DMS114 treated with DMSO at 0.1 percent for 48 hours (cell line): ENCODE measurements around the gene ABCC2.
"Not testable (repeated sequence)": the region's sequence is repeated elsewhere in the genome, so short reads cannot be mapped to it uniquely, and the experiment has no call there.

Experiments used
- DNase-seq: peaks from one replicate; lab custom pipeline; 2025; ENCODE audit not compliant: unreplicated experiment; lab: John Stamatoyannopoulos, UW

The ABCC2 gene

GRCh38 chr10:99807786-99808185 is 25.3 kb downstream of the ABCC2 start:
- no peak for DNase-seq

DNA sequence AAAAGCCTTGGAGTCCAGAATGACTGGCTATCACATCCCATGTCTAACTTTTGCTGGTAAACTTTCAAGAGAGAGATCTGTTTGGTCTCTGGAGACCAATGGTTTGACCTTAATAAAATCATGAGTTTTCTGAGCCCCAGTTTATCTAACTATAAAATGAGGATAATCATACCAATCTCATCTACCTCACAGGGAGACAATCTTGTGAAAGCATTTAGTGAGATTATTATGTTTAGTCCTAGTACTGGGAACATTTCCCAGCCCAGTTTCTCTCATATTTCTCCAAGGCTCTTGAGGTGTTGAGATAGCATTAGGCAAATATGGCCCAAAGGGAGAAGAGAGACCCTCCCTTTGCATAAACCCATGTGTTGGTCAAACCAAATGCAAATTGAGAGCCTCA is 25.8 kb downstream of the ABCC2 start:
- DNase-seq: no peak

DNA sequence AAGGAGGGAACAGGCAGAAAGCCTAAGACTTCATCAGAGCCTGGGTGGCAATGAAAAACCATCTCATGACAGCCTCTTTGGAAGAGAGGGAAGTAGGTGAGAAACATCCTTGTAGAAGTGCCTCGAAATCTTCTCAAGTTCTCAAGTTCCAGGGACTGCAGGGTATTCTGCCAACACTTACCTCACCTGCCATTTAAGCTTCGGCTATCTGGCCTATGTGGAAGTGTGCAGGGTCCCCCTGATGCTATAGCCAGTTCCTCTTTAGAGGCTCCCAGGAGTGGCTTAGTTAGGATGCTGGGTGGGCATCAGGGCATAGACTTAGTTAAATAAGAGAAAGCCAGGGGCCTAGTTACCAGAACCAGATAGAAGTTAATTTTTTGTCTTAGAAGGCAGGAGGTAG is 27.0 kb downstream of the ABCC2 start:
- no peak for DNase-seq

GRCh38 chr10:99809931-99810615 is 27.6 kb downstream of the ABCC2 start:
- DNase-seq: no peak

DNA sequence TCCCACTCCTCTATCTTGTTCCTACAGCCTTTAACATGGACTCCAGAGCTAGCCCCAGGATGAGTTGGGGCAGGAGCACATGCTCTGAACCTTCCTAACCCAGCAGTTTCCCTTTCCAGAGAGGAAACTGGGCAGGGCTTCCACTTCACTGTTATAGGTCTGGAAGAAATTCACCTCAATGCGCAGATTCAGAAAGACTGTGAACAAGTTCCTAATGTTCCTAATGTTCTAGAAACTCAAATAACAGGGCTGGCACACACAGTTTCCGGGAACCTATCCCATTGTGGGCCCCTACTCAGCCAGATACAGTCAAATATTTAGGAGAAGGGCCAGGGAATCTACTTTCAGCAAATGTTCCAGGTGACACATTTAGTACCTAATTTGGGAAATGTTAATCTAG is 29.7 kb downstream of the ABCC2 start:
- no peak for DNase-seq

DNA sequence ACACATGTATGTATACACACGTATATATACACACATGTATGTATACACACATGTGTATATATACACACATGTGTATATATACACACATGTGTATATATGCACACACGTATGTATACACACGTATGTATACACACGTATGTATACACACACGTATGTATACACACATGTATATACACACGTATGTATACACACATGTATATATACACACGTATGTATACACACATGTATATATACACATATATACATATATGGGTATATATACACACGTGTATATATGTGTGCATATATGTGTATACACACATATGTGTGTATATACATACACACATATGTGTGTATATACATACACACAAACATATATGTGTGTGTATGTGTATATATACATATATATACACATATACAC is 31.7 kb downstream of the ABCC2 start:
- no peak for DNase-seq

- DNase-seq: no peak
These were observed 33.2 kb downstream of the ABCC2 start for GRCh38 chr10:99815621-99816020.

GRCh38 chr10:99827936-99828335 is 45.5 kb downstream of the ABCC2 start:
- no peak for DNase-seq

DNA sequence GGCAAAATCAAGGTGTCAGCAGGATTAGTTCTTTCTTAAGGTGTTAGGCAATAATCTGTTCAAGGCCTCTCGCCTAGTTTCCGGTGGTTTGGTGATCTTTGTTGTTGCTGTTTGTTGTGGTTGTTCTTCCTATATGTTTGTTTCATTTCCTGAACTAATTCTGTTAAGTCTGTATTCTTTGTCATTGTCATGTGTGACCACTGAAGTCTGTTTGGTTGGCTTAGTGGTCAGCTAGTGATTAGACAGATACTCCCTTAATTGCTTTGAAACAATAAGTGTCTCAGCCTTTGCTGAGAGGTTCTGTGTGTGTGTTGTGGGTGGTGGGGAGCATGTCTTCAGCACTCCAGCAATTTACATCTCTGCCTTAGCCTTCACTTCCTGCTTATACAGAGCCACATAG is 46.0 kb downstream of the ABCC2 start:
- DNase-seq: no peak

- DNase-seq: no peak
These were observed 50.0 kb downstream of the ABCC2 start for GRCh38 chr10:99832439-99832838.

DNA sequence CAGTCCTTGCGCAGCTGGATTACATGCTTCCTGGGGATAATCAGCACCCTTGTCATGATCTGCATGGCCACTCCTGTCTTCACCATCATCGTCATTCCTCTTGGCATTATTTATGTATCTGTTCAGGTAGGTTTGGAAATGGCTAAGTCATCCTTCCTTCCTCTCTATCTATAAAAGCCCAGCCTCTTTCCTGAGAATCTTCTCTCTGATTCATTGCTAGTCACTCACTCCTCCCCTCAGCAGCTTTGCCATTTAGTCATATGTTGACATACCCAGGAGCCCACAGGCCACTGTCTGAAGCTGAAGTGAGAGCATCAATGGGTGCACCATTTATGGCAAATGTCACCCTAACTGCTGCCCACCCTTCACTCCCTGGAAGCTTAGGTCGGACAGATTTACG is 52.0 kb downstream of the ABCC2 start:
- DNase-seq: no peak

- no peak for DNase-seq
These were observed 53.5 kb downstream of the ABCC2 start for GRCh38 chr10:99835947-99836346.

DNA sequence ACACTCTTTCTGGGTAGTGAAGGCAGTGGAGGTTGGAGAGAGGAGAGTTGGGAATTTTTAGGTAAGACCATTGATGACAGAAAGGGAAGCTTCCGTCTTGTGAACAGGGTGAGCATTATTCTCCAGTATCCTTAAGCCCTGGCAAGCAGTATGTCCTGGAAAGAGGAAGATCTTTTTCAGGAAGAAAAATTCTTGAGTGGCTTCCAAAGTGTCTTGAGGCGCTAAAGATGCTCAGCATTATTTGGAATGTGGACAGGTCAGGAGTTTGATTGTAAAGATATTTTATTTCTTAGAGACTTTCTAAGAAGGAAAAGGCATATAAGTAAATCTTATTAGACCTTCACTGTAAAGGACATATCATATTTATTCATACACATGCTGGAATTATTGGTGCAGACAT is 54.3 kb downstream of the ABCC2 start:
- DNase-seq: no peak

- not testable (repeated sequence) for DNase-seq
These were observed 58.4 kb downstream of the ABCC2 start for GRCh38 chr10:99840859-99841258.

DNA sequence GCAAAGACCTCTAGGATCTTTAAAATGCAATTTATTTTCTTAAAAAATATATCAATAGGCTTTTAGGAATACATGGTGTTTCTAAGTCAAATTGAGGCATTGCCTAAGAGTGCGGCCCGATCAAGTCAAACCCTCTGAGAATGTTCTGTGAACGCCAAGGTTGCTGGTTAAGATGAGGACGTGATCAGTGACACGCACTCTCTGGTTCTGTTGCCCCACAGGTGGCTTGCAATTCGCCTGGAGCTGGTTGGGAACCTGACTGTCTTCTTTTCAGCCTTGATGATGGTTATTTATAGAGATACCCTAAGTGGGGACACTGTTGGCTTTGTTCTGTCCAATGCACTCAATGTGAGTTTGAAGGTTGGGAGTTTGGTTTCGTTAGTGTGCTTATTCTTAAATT is 59.3 kb downstream of the ABCC2 start:
- DNase-seq: no peak

- DNase-seq: no peak
These were observed 60.9 kb downstream of the ABCC2 start for GRCh38 chr10:99843310-99843709.

DNA sequence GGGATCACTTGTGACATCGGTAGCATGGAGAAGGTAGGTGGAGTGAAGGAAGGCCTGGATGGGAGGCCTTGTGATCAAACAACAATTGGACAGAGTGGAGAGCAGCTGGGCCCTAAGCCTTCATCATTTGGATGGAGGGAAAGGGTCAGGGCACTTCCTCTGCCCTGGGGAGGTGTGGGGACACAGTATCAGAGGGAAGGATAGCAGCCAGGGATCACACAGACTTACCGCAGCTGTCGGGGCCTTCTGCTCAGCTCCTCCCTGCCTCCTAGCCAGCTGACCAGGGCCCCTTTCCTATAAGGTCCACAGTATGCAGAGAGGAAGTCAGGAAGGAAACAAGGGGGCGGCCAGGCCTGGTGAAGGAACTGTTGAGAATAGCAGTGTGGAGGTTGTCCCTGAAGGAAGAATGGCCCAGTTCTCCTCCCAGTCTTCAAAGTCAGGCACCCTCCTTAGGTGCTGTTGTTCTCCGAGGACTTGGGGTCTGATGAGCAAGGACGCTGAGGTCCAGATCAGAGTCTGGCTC is 62.1 kb downstream of the ABCC2 start:
- no peak for DNase-seq

- DNase-seq: peak; percentile 86
These were observed 63.5 kb downstream of the ABCC2 start for GRCh38 chr10:99845837-99846382.

- DNase-seq: no peak
These were observed 66.6 kb downstream of the ABCC2 start for GRCh38 chr10:99849057-99849456.

DNA sequence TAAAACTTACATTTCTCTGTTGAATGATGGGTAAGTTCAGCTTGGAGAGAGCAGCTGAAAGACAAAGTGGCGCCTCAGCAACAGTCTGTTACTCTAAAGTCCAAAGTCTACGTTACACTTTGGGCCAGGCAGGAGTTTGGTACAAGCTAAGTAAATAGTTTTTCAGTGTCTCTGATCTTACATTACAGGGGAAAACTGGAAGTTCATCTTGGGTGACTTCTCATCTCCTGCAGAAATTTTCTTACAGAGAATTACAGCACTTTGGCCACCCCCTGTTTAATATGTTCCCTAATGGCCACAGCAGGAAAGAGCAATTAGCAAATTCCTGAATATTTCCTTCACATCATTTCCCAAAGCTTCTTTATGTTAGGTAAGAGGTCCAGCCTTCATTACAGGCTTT is 67.1 kb downstream of the ABCC2 start:
- DNase-seq: no peak

GRCh38 chr10:99850021-99850766 is 67.8 kb downstream of the ABCC2 start:
- no peak for DNase-seq

DNA sequence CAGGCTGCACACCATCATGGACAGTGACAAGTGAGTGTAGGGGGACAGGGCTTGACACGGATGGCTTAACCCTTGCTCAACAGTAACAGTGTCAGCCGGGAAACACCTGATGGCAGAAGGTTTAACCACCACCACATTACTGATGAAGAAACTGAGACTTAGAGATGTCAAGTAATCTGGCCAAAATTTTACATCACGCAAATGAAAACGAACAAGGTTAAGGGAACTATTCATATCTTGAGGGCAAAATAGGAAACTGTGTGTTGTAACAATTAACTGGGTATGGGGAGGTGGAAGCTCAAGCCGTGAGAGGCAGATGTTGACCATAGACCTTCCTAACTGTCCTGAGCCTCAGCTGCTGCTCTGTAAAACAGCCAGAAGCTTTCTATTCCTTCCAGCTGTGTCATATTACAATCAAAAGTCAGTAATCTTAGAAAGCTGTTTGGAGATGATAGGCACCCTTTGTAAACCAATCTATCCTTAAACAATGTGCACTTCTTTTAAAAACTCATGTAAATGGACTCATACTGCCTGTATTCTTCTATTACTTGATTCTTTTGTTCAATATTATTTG is 68.4 kb downstream of the ABCC2 start:
- no peak for DNase-seq
